BLaER1 treated with 17β-estradiol and CSF1 and Interleukin-3, amounts not matched to agents 10 nM and 100 nM (cell line): ENCODE measurements around the gene AFTPH.

Source experiments
- H3K27ac ChIP-seq, 11 experiments: shearing (Covaris generic); formaldehyde crosslinking; 2 replicates each; pipeline ENCODE4 v1.8.1; 2022
- H3K27me3 ChIP-seq, 11 experiments: shearing (Covaris generic); formaldehyde crosslinking; 2 replicates each; pipeline ENCODE4 v1.8.1; 2022
- H3K36me3 ChIP-seq, 11 experiments: shearing (Covaris generic); formaldehyde crosslinking; 2 replicates each; pipeline ENCODE4 v1.8.1; 2022
- H3K4me1 ChIP-seq, 10 experiments: shearing (Covaris generic); formaldehyde crosslinking; 2 replicates each; pipeline ENCODE4 v1.8.1; 2022
- H3K4me2 ChIP-seq, 11 experiments: shearing (Covaris generic); formaldehyde crosslinking; 2 replicates each; pipeline ENCODE4 v1.8.1; 2022
- H3K4me3 ChIP-seq, 10 experiments: shearing (Covaris generic); formaldehyde crosslinking; 2 replicates each; pipeline ENCODE4 v1.8.1; 2022
- H3K9ac ChIP-seq, 11 experiments: shearing (Covaris generic); formaldehyde crosslinking; 2 replicates each; pipeline ENCODE4 v1.8.1; 2022
- H3K9me3 ChIP-seq, 11 experiments: shearing (Covaris generic); formaldehyde crosslinking; replicated peaks in 1 of 11; 2 replicates each; pipeline ENCODE4 v1.8.1; 2022
- H4K20me1 ChIP-seq, 11 experiments: shearing (Covaris generic); formaldehyde crosslinking; 2 replicates each; pipeline ENCODE4 v1.8.1; 2022
- Cebpa-rat ChIP-seq, 11 experiments: shearing (Covaris generic); IDR thresholded peaks; 2 replicates each; pipeline ENCODE4 v1.8.1; 2022

AFTPH gene

DNA sequence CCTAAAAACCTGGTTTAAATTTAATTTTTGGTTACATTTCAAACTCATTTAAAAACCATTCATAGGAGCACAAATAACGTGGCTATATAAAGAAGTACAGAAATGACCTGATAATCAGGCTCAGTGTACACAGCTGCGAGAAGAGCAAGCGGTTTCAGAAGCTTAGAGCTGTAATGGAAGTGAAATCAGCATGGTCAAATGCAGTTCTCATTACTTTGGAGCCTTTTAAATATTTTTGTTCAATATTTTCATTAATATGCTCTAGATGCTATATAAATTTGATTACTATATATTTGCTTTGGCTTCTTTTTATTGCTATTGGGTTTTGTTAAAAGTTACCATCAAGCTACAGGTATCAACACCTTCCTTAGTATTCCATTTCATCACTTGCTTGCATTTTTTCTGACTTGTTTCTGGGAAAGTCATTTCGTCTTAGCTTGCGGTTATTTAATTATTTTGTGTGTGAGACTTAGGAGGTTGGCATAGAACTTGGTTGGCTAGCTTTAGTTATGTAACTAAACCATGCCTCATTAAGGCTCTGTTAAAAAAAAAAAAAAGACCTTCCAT is 58.7 kb downstream of the AFTPH start:
- TF ChIP-seq Cebpa-rat (IDR thresholded peaks at IDR 0.05) = no peak
- Histone ChIP-seq H3K4me3 (no peak overlapping the region), H4K20me1 (peaks cover 0 to 34% (median 0%) of the 10 kb centered on the region in 11 experiments; a peak in 4 of 22 replicates), H3K27me3 (no peaks in the 10 kb centered on the region), H3K27ac (no peak overlapping the region), H3K36me3 (peaks cover 32 to 95% (median 61%) of the 10 kb centered on the region in 11 experiments), H3K9me3 (no peaks in the 10 kb centered on the region), H3K4me1 (peaks cover 0 to 21% (median 5%) of the 10 kb centered on the region in 10 experiments; a peak in 11 of 20 replicates), H3K9ac (no peak overlapping the region), H3K4me2 (no peak overlapping the region)

DNA sequence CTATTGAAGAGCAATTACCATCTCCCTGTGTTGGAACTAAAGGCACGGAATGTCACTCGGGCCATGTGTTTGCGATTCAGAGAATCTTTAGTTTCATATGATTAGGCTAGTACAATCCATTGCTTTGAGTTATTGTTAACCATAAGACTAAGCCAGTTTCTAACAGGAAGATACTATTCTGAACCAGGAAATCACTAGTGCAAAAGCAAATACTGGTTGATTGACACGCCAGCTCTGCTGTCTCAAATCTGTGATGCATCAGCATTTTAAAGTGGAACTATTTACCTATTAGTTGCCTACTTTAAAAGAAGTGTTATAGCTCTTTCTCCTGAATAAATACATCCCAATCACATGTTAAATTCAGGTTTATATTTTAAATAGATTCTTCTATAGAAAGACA is 61.9 kb downstream of the AFTPH start:
- Histone ChIP-seq H3K9ac (peak overlapping the region in 1 of 11 experiments; percentile 56; a peak in 1 of 22 replicates), H3K9me3 (no peaks in the 10 kb centered on the region), H3K27ac (no peak overlapping the region), H3K4me3 (no peak overlapping the region), H3K4me2 (peak overlapping the region in 1 of 11 experiments; percentile 9; a peak in 1 of 22 replicates), H3K36me3 (peaks cover 31 to 95% (median 60%) of the 10 kb centered on the region in 11 experiments), H3K4me1 (peaks cover 0 to 23% (median 5%) of the 10 kb centered on the region in 10 experiments; a peak in 11 of 20 replicates), H4K20me1 (peaks cover 0 to 33% (median 0%) of the 10 kb centered on the region in 11 experiments; a peak in 4 of 22 replicates), H3K27me3 (no peaks in the 10 kb centered on the region)
- no peak for TF ChIP-seq Cebpa-rat (IDR thresholded peaks at IDR 0.05)

DNA sequence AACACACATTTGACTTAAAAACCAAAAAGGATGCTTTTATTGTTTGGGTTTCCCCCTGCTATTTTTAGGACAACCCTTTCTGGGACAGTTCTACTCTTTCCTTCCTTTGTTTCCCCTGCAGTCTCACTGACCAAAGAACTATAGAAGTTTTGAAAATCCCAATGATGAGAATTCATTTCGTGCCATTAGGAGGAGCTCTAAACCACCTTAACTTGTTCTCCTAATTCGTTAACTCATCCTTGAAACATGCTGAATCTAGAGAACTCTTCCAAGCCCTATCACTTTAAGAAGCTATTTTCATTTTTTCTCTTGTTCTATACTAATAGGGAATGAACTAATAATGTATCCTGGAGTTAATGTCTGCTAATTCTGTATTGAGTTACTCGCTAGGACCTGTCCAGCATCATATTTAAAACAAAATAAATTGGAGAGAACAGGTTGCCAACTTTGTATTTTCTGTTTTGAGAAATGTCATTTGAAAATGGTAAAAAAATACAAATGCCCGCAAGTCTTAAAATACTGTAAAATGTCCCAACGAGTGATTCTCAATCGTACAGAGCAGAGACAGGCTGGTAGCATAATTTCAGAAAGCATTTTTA is 62.9 kb downstream of the AFTPH start:
- Histone ChIP-seq H3K9me3 (no peaks in the 10 kb centered on the region), H3K4me1 (peaks cover 0 to 23% (median 5%) of the 10 kb centered on the region in 10 experiments; a peak in 11 of 20 replicates), H3K9ac (no peak overlapping the region), H3K27me3 (no peaks in the 10 kb centered on the region), H4K20me1 (peaks cover 0 to 27% (median 0%) of the 10 kb centered on the region in 11 experiments; a peak in 4 of 22 replicates), H3K27ac (no peak overlapping the region), H3K4me3 (no peak overlapping the region), H3K4me2 (peak overlapping the region in 3 of 11 experiments; percentile 10 to 48 (median 30); a peak in 4 of 22 replicates), H3K36me3 (peaks cover 36 to 95% (median 64%) of the 10 kb centered on the region in 11 experiments)
- no peak for TF ChIP-seq Cebpa-rat (IDR thresholded peaks at IDR 0.05)

DNA sequence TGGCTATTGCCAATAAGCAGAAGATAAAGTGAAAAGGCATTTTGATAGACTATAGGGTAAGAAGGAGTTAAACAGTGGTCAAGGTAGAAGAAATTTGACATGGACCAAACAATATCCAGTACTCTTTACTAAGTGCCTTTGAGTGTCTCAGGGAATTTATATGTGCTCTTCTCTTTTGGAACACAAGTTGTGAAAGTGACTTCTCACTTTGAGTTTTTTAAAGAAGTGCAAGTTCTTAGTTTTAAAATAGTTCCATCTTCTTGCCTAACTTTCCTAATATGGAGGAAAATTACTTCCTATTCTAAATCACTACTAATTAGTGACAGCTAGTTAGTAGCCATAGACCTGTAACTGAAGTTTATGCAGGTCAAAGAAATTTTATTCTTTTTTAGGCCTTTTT is 63.4 kb downstream of the AFTPH start:
- Histone ChIP-seq H3K27me3 (no peaks in the 10 kb centered on the region), H3K4me1 (peaks cover 0 to 25% (median 5%) of the 10 kb centered on the region in 10 experiments; a peak in 11 of 20 replicates), H3K36me3 (peaks cover 34 to 95% (median 64%) of the 10 kb centered on the region in 11 experiments), H4K20me1 (peaks cover 0 to 22% (median 0%) of the 10 kb centered on the region in 11 experiments; a peak in 2 of 22 replicates), H3K4me3 (no peak overlapping the region), H3K9ac (no peak overlapping the region), H3K9me3 (no peaks in the 10 kb centered on the region), H3K27ac (no peak overlapping the region), H3K4me2 (peak overlapping the region in 2 of 11 experiments; percentile 30 to 48; a peak in 3 of 22 replicates)
- no peak for TF ChIP-seq Cebpa-rat (IDR thresholded peaks at IDR 0.05)

DNA sequence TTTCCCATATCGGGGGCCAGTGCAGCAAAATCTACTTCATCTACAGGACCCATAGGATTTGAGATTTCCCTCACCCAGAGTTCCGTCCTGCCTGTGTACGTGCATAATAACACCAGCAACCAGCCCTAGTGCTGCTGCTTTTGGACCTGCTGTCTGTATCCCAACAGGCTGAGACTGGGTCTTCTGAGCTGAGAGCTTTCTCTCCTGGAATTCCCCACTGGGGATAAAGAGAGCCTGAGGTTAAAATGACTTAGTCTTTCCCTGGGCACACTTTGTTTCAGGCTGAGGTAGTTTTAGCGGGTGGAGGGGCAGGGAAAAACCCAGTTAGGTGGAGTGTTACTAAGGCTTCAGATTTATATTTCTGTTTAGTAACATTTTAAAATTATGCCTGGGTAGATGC is 67.1 kb downstream of the AFTPH start:
- no peak for TF ChIP-seq Cebpa-rat (IDR thresholded peaks at IDR 0.05)
- Histone ChIP-seq H3K9me3 (no peaks in the 10 kb centered on the region), H3K4me3 (no peak overlapping the region), H3K4me1 (peaks cover 0 to 42% (median 5%) of the 10 kb centered on the region in 10 experiments; a peak in 9 of 20 replicates), H4K20me1 (peaks cover 0 to 15% (median 0%) of the 10 kb centered on the region in 11 experiments; a peak in 2 of 22 replicates), H3K9ac (no peak overlapping the region), H3K36me3 (peaks cover 38 to 74% (median 57%) of the 10 kb centered on the region in 11 experiments), H3K27me3 (no peaks in the 10 kb centered on the region), H3K27ac (no peak overlapping the region), H3K4me2 (no peak overlapping the region)

DNA sequence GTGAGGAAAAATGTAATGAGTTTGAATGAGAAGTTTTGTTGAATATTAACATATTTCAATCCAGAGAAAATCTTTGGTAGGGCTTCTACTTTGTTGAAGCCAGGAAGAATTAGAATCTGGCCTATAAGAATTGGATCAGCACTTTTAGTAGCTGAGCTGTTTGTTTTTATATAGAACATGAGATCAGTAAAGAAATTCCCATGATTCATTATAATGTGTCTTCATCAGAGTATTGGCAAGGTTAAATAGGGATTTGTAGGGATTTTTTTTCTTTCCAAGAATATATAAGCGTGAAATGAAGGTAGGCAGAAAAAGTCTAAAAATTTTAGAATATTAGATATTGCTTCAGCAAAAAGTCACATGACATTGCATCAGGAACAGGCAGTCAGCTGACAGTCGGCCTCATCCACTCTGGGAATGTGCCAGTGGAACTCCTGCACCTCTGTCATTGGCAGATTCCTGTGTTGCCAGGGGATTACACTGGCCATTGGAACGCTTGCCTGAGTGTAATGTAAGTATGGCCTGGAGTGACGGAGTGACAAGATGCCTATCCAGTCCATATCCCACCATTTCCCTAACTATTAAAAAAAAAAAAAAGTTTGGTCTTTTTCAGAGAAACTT is 69.0 kb downstream of the AFTPH start:
- H3K27ac ChIP-seq = no peak overlapping the region
- no peak overlapping the region for H3K9ac ChIP-seq
- peaks cover 0 to 6% (median 0%) of the 10 kb centered on the region in 11 experiments; a peak in 1 of 22 replicates for H4K20me1 ChIP-seq
- H3K4me1 ChIP-seq = peaks cover 0 to 24% (median 0%) of the 10 kb centered on the region in 10 experiments; a peak in 3 of 20 replicates
- no peaks in the 10 kb centered on the region for H3K9me3 ChIP-seq
- no peaks in the 10 kb centered on the region for H3K27me3 ChIP-seq
- no peak overlapping the region for H3K4me3 ChIP-seq
- H3K4me2 ChIP-seq = no peak overlapping the region
- peaks cover 34 to 58% (median 51%) of the 10 kb centered on the region in 11 experiments for H3K36me3 ChIP-seq
- TF ChIP-seq Cebpa-rat (IDR thresholded peaks at IDR 0.05) = no peak

DNA sequence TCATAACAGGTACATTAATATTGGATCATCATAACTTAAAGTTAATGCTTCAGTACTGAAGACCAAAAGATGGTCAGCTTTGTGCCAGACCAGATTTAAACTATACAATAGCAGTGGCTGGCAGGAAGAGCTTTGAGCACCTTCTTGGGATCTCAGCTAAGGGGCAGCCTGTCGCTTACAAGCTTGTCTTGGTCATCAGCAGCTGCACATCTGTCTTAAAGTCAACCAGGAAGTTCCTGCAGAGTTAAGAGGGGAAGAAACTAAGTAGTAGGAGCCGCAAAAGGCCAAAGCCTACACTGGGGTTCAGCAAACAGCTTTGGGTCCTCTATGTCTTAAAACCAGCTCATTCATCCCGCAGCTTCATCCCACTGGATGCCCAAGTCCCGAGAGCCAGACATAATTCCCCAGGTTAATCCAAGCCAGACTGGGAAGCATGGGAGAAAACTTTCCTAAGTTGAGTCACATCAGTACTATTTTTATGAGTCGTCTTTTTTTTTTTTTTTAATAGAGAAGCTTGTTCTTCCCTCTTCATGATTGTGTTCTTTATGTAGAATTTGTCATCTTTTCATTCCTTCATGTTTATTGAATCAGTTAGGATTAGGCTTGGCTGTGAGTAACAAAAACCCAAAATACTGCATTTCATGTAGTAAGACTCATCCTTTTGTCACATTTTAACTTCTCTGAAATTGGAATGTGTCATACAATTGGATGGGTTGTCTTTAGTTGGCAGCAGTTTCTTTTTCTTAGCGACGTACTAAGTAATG is 70.3 kb downstream of the AFTPH start:
- Histone ChIP-seq H3K9ac (no peak overlapping the region), H4K20me1 (peaks cover 0 to 5% (median 0%) of the 10 kb centered on the region in 11 experiments; a peak in 1 of 22 replicates), H3K4me3 (no peak overlapping the region), H3K4me1 (peaks cover 0 to 24% (median 2%) of the 10 kb centered on the region in 10 experiments; a peak in 10 of 20 replicates), H3K27ac (no peak overlapping the region), H3K36me3 (peaks cover 30 to 46% (median 40%) of the 10 kb centered on the region in 11 experiments), H3K4me2 (0 out of 22 replicates have a peak overlapping the region, but pooled peaks of 1 of the 11 experiments have one; percentile 1), H3K9me3 (no peaks in the 10 kb centered on the region), H3K27me3 (no peaks in the 10 kb centered on the region)
- TF ChIP-seq Cebpa-rat (IDR thresholded peaks at IDR 0.05) = no peak

DNA sequence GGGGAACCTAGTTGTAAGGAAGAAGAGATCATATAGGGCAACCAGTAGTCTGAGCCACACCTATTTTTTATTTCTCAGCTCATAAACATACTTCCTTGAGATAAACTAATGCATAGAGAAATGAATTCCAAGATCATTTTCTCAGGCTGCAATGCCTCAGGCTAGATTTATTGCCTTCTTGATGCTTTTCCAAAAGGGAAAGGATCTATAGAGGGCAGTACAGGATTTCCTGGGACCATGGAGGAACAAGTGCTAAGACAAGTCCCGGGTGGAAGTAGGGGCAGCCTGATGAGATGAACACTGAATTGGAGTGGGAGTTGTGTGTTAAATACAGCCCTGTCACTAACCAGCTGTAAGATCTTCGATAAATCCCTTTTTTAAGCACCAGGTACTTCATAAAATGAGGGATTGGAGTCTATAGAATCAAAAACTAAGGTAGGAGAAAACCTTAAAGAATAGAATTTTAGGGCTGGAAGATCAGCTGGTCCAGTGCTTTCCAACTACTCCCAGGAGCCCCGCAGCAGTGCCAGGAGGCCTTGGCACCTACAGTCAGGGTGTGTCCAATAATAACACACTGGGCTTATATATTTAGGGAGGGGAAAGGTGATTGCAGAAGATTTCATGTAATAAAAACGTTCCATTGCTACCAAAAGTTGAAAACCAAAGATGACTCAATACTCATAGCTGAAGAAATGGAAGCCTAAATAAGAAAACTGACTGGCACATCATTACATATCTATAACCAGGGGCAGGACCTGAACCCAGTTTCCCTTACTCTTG is 71.5 kb downstream of the AFTPH start:
- Histone ChIP-seq H3K27ac (no peak overlapping the region), H3K36me3 (peaks cover 23 to 34% (median 29%) of the 10 kb centered on the region in 11 experiments), H3K27me3 (no peaks in the 10 kb centered on the region), H3K4me2 (no peak overlapping the region), H3K9ac (no peak overlapping the region), H4K20me1 (peaks cover 0 to 5% (median 0%) of the 10 kb centered on the region in 11 experiments; a peak in 1 of 22 replicates), H3K4me3 (no peak overlapping the region), H3K9me3 (no peaks in the 10 kb centered on the region), H3K4me1 (peaks cover 0 to 24% (median 5%) of the 10 kb centered on the region in 10 experiments; a peak in 10 of 20 replicates)
- no peak for TF ChIP-seq Cebpa-rat (IDR thresholded peaks at IDR 0.05)
